ENCODE results near the gene TACR1. TPM values are rescaled to one million over a fixed set of nuclear protein-coding genes. Genes with fewer than 3 reads are reported as not detected.
A peak's percentile ranks its signal among the peaks of the same experiment; 100 is the strongest.
"Not testable (repeated sequence)": the region's sequence is repeated elsewhere in the genome, so short reads cannot be mapped to it uniquely, and the experiment has no call there.

Gene TACR1
- total and polyA plus RNA-seq, 2 of the 13 experiments (the other 11 are each of a cell fraction or from before 2014, with no cell fraction given), result not detected

DNA sequence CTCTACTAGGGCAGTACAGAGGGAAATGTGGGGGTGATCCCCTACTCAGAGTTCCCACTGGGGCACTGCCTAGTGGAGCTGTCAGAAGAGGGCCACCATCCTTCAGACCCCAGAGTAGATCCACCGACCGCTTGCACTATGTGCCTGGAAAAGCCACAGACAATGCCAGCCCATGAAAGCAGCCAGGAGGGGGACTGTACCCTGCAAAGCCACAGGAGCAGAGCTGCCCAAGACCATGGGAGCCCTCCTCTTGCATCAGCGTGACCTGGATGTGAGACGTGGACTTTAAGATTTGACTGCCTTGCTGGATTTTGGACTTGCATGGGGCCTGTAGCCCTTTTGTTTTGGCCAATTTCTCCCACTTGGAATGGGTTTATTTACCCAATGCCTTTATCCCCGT lies 27.9 kb downstream of the TACR1 start:
- H3K9ac ChIP-seq (ENCODE audit: insufficient read depth, low read depth, low read length); H3K27me3 ChIP-seq (ENCODE audit: control insufficient read depth in 1 of 2, insufficient read depth in 2 of 2, low read length in 2 of 2); POLR2A ChIA-PET; H3K79me2 ChIP-seq (ENCODE audit: insufficient read depth, low read length); DNase-seq (ENCODE audit: low spot score); H3K27ac ChIP-seq (ENCODE audit: extremely low read length, insufficient read depth, low read length); H3K36me3 ChIP-seq (replicated peaks in 1 of 2; ENCODE audit: control insufficient read depth in 1 of 2, insufficient read depth in 2 of 2, low read length in 2 of 2); H3K4me3 ChIP-seq (replicated peaks in 1 of 3; ENCODE audit: insufficient read depth in 1 of 3, low read depth in 2 of 3, low read length in 3 of 3); CTCF ChIA-PET (ENCODE audit: low intra/inter-chr PET ratio, low total read pairs); H3K9me3 ChIP-seq (ENCODE audit: low read length); FAIRE-seq; BruUV-seq (replicated peaks); H2AFZ ChIP-seq (ENCODE audit: low read length); intact Hi-C loops (cut with micrococcal nuclease; ENCODE audit: unreplicated experiment); in situ Hi-C loops (cut with HindIII; ENCODE audit: extremely low pct_ligation_motif_present, low pct_unique_long_range_greater_than_20kb); H4K20me1 ChIP-seq (ENCODE audit: insufficient read depth, low read length); TF ChIP-seq HNF4G (CRISPR knock-in tag; IDR thresholded peaks at IDR 0.05; ENCODE audit: borderline replicate concordance, low read depth): not testable (repeated sequence)
- ATAC-seq, result peak; percentile 75
- Histone ChIP-seq H3K4me1 (ENCODE audit: insufficient read depth, low read length) (peaks cover 10% of the 10 kb centered on the region), H3K4me2 (ENCODE audit: low read depth, low read length) (peak overlapping the region; percentile 16; the same call in 1 of the 2 replicates)
- WGBS (ENCODE audit: low lambda C conversion rate), result 29% methylated on average over 5 of the region's 5 CpGs
- peak; percentile 61 for TF ChIP-seq HNF4A (CRISPR knock-in tag; IDR thresholded peaks at IDR 0.05)
- 0 out of 2 replicates have a peak, but pooled peaks have one; percentile 31 for TF ChIP-seq HNF4G (IDR thresholded peaks at IDR 0.05; ENCODE audit: borderline replicate concordance, low read depth, low read length)
- peak; percentile 28; the same call in 1 of the 2 replicates for TF ChIP-seq CEBPG (CRISPR knock-in tag; IDR thresholded peaks at IDR 0.05)
- TF ChIP-seq PITX1 (CRISPR knock-in tag; IDR thresholded peaks at IDR 0.05), result 0 out of 2 replicates have a peak, but pooled peaks have one; percentile 15
- TF ChIP-seq, protein P1, sequence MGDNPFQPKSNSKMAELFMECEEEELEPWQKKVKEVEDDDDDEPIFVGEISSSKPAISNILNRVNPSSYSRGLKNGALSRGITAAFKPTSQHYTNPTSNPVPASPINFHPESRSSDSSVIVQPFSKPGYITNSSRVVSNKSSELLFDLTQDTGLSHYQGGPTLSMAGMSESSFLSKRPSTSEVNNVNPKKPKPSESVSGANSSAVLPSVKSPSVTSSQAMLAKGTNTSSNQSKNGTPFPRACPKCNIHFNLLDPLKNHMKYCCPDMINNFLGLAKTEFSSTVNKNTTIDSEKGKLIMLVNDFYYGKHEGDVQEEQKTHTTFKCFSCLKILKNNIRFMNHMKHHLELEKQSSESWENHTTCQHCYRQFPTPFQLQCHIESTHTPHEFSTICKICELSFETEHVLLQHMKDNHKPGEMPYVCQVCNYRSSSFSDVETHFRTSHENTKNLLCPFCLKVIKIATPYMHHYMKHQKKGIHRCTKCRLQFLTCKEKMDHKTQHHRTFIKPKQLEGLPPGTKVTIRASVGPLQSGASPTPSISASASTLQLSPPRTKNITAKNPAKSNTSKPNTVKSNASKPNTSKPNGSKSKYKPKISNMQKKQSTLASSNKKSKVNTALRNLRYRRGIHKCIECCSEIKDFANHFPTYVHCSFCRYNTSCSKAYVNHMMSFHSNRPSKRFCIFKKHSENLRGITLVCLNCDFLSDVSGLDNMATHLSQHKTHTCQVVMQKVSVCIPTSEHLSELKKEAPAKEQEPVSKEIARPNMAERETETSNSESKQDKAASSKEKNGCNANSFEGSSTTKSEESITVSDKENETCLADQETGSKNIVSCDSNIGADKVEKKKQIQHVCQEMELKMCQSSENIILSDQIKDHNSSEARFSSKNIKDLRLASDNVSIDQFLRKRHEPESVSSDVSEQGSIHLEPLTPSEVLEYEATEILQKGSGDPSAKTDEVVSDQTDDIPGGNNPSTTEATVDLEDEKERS (CRISPR knock-in tag; IDR thresholded peaks at IDR 0.05), result 0 out of 2 replicates have a peak, but pooled peaks have one; percentile 22
- TF ChIP-seq, protein P2, sequence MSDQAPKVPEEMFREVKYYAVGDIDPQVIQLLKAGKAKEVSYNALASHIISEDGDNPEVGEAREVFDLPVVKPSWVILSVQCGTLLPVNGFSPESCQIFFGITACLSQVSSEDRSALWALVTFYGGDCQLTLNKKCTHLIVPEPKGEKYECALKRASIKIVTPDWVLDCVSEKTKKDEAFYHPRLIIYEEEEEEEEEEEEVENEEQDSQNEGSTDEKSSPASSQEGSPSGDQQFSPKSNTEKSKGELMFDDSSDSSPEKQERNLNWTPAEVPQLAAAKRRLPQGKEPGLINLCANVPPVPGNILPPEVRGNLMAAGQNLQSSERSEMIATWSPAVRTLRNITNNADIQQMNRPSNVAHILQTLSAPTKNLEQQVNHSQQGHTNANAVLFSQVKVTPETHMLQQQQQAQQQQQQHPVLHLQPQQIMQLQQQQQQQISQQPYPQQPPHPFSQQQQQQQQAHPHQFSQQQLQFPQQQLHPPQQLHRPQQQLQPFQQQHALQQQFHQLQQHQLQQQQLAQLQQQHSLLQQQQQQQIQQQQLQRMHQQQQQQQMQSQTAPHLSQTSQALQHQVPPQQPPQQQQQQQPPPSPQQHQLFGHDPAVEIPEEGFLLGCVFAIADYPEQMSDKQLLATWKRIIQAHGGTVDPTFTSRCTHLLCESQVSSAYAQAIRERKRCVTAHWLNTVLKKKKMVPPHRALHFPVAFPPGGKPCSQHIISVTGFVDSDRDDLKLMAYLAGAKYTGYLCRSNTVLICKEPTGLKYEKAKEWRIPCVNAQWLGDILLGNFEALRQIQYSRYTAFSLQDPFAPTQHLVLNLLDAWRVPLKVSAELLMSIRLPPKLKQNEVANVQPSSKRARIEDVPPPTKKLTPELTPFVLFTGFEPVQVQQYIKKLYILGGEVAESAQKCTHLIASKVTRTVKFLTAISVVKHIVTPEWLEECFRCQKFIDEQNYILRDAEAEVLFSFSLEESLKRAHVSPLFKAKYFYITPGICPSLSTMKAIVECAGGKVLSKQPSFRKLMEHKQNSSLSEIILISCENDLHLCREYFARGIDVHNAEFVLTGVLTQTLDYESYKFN (CRISPR knock-in tag; conservative IDR thresholded peaks at IDR 0.05), result peak; percentile 27; the same call in 1 of the 2 replicates
